Memory B cell (primary cell): Measurements from ENCODE around the gene OR2V2.
"Not testable (repeated sequence)": the region's sequence is repeated elsewhere in the genome, so short reads cannot be mapped to it uniquely, and the experiment has no call there.

Experiments used
- ATAC-seq: fragments of 150-1000 bp; cut with Tn5 transposase; 2 replicates; pipeline ENCODE4 v1.10.0; 2021; ENCODE audit warnings: low read depth, mild to moderate bottlenecking, moderate library complexity
- DNase-seq, 2 donors: peaks; one replicate each; pipeline ENCODE4 v3.0.0; 2022; ENCODE audit warnings: low spot score in 2 of 2
- H3K27ac Mint-ChIP-seq: one replicate; pipeline ENCODE4 v1.8.0; 2022; ENCODE audit warnings: mild to moderate bottlenecking, moderate library complexity, mixed read lengths
- H3K27me3 Mint-ChIP-seq: one replicate; pipeline ENCODE4 v1.8.0; 2022; ENCODE audit warnings: mixed read lengths
- H3K36me3 Mint-ChIP-seq: one replicate; pipeline ENCODE4 v1.8.0; 2022; ENCODE audit warnings: mild to moderate bottlenecking, mixed read lengths
- H3K4me1 Mint-ChIP-seq: one replicate; pipeline ENCODE4 v1.8.0; 2022; ENCODE audit warnings: mixed read lengths
- H3K4me3 Mint-ChIP-seq: one replicate; pipeline ENCODE4 v1.8.0; 2022; ENCODE audit warnings: mild to moderate bottlenecking, moderate library complexity, mixed read lengths
- H3K9me3 Mint-ChIP-seq: one replicate; pipeline ENCODE4 v1.8.0; 2022; ENCODE audit warnings: mixed read lengths

The OR2V2 gene

GRCh38 chr5:181126841-181127240 is 20.5 kb upstream of the OR2V2 start:
- ATAC-seq: no peak
- DNase-seq: no peak
- H3K9me3 Mint-ChIP-seq: no peaks in the 10 kb centered on the region
- peaks cover 6% of the 10 kb centered on the region for H3K4me1 Mint-ChIP-seq
- H3K27me3 Mint-ChIP-seq: peaks cover 36% of the 10 kb centered on the region
- H3K36me3 Mint-ChIP-seq: no peaks in the 10 kb centered on the region
- no peak overlapping the region for H3K4me3 Mint-ChIP-seq
- no peak overlapping the region for H3K27ac Mint-ChIP-seq

- H3K9me3 Mint-ChIP-seq: no peaks in the 10 kb centered on the region
- no peak overlapping the region for H3K27ac Mint-ChIP-seq
- no peaks in the 10 kb centered on the region for H3K36me3 Mint-ChIP-seq
- H3K4me3 Mint-ChIP-seq: no peak overlapping the region
- DNase-seq: no peak
- peaks cover 34% of the 10 kb centered on the region for H3K27me3 Mint-ChIP-seq
- no peak for ATAC-seq
- peaks cover 6% of the 10 kb centered on the region for H3K4me1 Mint-ChIP-seq
Measured at GRCh38 chr5:181127456-181127855, 19.9 kb upstream of the OR2V2 start.

- H3K27ac Mint-ChIP-seq: no peak overlapping the region
- no peak for DNase-seq
- H3K36me3 Mint-ChIP-seq: no peaks in the 10 kb centered on the region
- peaks cover 6% of the 10 kb centered on the region for H3K4me1 Mint-ChIP-seq
- H3K27me3 Mint-ChIP-seq: peaks cover 29% of the 10 kb centered on the region
- ATAC-seq: no peak
- H3K9me3 Mint-ChIP-seq: no peaks in the 10 kb centered on the region
- no peak overlapping the region for H3K4me3 Mint-ChIP-seq
Measured at GRCh38 chr5:181127907-181128626, 19.3 kb upstream of the OR2V2 start.

GRCh38 chr5:181129601-181130000 is 17.8 kb upstream of the OR2V2 start:
- Mint-ChIP-seq H3K9me3 (peaks cover 2% of the 10 kb centered on the region), H3K36me3 (peaks cover 2% of the 10 kb centered on the region), H3K27ac (no peak overlapping the region), H3K4me3 (no peak overlapping the region), H3K27me3 (peaks cover 30% of the 10 kb centered on the region), H3K4me1 (peaks cover 6% of the 10 kb centered on the region)
- DNase-seq: no peak
- ATAC-seq: no peak

- peaks cover 26% of the 10 kb centered on the region for H3K27me3 Mint-ChIP-seq
- H3K4me1 Mint-ChIP-seq, H3K27ac Mint-ChIP-seq, DNase-seq, H3K9me3 Mint-ChIP-seq, ATAC-seq, H3K36me3 Mint-ChIP-seq, H3K4me3 Mint-ChIP-seq: not testable (repeated sequence)
Measured at GRCh38 chr5:181130081-181130480, 17.3 kb upstream of the OR2V2 start.

GRCh38 chr5:181130832-181131496 is 16.4 kb upstream of the OR2V2 start, which contains the start of gene OR2V1:
OR2V1 (minus strand) TSS chr5:181131169; CDS start chr5:181125304, 5,865 bp downstream.
- no peak for DNase-seq
- ATAC-seq: no peak
- peaks cover 2% of the 10 kb centered on the region for H3K36me3 Mint-ChIP-seq
- H3K27me3 Mint-ChIP-seq: peaks cover 24% of the 10 kb centered on the region
- no peak within 1 kb of the TSS for H3K27ac Mint-ChIP-seq
- no peak within 1 kb of the TSS for H3K4me3 Mint-ChIP-seq
- H3K4me1 Mint-ChIP-seq: peaks cover 6% of the 10 kb centered on the region
- peaks cover 2% of the 10 kb centered on the region for H3K9me3 Mint-ChIP-seq

- DNase-seq: no peak
- H3K27ac Mint-ChIP-seq: no peak overlapping the region
- H3K9me3 Mint-ChIP-seq: peaks cover 2% of the 10 kb centered on the region
- H3K4me3 Mint-ChIP-seq: no peak overlapping the region
- no peak for ATAC-seq
- peaks cover 4% of the 10 kb centered on the region for H3K4me1 Mint-ChIP-seq
- H3K27me3 Mint-ChIP-seq: peaks cover 19% of the 10 kb centered on the region
- H3K36me3 Mint-ChIP-seq: peaks cover 2% of the 10 kb centered on the region
Measured at GRCh38 chr5:181131514-181131913, 15.9 kb upstream of the OR2V2 start.

- DNase-seq (no peak), ATAC-seq (no peak)
- peaks cover 2% of the 10 kb centered on the region for H3K9me3 Mint-ChIP-seq
- peaks cover under 1% of the 10 kb centered on the region for H3K4me1 Mint-ChIP-seq
- peaks cover 14% of the 10 kb centered on the region for H3K27me3 Mint-ChIP-seq
- no peak overlapping the region for H3K27ac Mint-ChIP-seq
- no peak overlapping the region for H3K4me3 Mint-ChIP-seq
- H3K36me3 Mint-ChIP-seq: peaks cover 2% of the 10 kb centered on the region
Measured at GRCh38 chr5:181133083-181133482, 14.3 kb upstream of the OR2V2 start.

- no peak overlapping the region for H3K27ac Mint-ChIP-seq
- DNase-seq (no peak), ATAC-seq (no peak)
- H3K4me3 Mint-ChIP-seq: no peak overlapping the region
- H3K36me3 Mint-ChIP-seq: peaks cover 2% of the 10 kb centered on the region
- H3K9me3 Mint-ChIP-seq: peaks cover 4% of the 10 kb centered on the region
- peaks cover 10% of the 10 kb centered on the region for H3K27me3 Mint-ChIP-seq
- H3K4me1 Mint-ChIP-seq: no peaks in the 10 kb centered on the region
Measured at GRCh38 chr5:181133610-181134231, 13.7 kb upstream of the OR2V2 start.

- no peaks in the 10 kb centered on the region for H3K4me1 Mint-ChIP-seq
- ATAC-seq (no peak), DNase-seq (no peak)
Measured at GRCh38 chr5:181134259-181134658, 13.1 kb upstream of the OR2V2 start.

GRCh38 chr5:181136361-181136955 is 10.9 kb upstream of the OR2V2 start:
- no peaks in the 10 kb centered on the region for H3K4me1 Mint-ChIP-seq
- no peak overlapping the region for H3K27ac Mint-ChIP-seq
- ATAC-seq (no peak), DNase-seq (no peak)
- H3K36me3 Mint-ChIP-seq: peaks cover 2% of the 10 kb centered on the region
- peaks cover 7% of the 10 kb centered on the region for H3K9me3 Mint-ChIP-seq
- H3K4me3 Mint-ChIP-seq: no peak overlapping the region
- peaks cover 10% of the 10 kb centered on the region for H3K27me3 Mint-ChIP-seq

More at GRCh38 chr5:181134259-181134658, 13.1 kb upstream of the OR2V2 start:
- no peak overlapping the region for H3K4me3 Mint-ChIP-seq
- peaks cover 2% of the 10 kb centered on the region for H3K36me3 Mint-ChIP-seq
- H3K27me3 Mint-ChIP-seq: peaks cover 10% of the 10 kb centered on the region
- H3K9me3 Mint-ChIP-seq: peaks cover 7% of the 10 kb centered on the region
- no peak overlapping the region for H3K27ac Mint-ChIP-seq

GRCh38 chr5:181138258-181138657 is 9.1 kb upstream of the OR2V2 start:
- no peak overlapping the region for H3K4me3 Mint-ChIP-seq
- ATAC-seq (no peak), DNase-seq (no peak)
- no peaks in the 10 kb centered on the region for H3K4me1 Mint-ChIP-seq
- peaks cover 2% of the 10 kb centered on the region for H3K36me3 Mint-ChIP-seq
- peaks cover 7% of the 10 kb centered on the region for H3K9me3 Mint-ChIP-seq
- peaks cover 13% of the 10 kb centered on the region for H3K27me3 Mint-ChIP-seq
- H3K27ac Mint-ChIP-seq: no peak overlapping the region

GRCh38 chr5:181140766-181141165 is 6.6 kb upstream of the OR2V2 start:
- Mint-ChIP-seq H3K27ac (no peak overlapping the region), H3K4me1 (no peaks in the 10 kb centered on the region), H3K4me3 (no peak overlapping the region), H3K9me3 (peaks cover 6% of the 10 kb centered on the region), H3K36me3 (no peaks in the 10 kb centered on the region), H3K27me3 (peaks cover 15% of the 10 kb centered on the region)
- DNase-seq (no peak), ATAC-seq (no peak)

- Mint-ChIP-seq H3K4me3 (no peak overlapping the region), H3K27me3 (peaks cover 17% of the 10 kb centered on the region), H3K4me1 (no peaks in the 10 kb centered on the region), H3K36me3 (no peaks in the 10 kb centered on the region), H3K27ac (no peak overlapping the region), H3K9me3 (peaks cover 6% of the 10 kb centered on the region)
- DNase-seq (no peak), ATAC-seq (no peak)
Measured at GRCh38 chr5:181142054-181142453, 5.3 kb upstream of the OR2V2 start.
